ENCODE data around the gene BTBD9.
"Not testable (repeated sequence)": the region's sequence is repeated elsewhere in the genome, so short reads cannot be mapped to it uniquely, and the experiment has no call there.

The BTBD9 gene

GRCh38 chr6:38477680-38478260 is 162.0 kb downstream of the BTBD9 start:
- DNase-seq = no peak

DNA sequence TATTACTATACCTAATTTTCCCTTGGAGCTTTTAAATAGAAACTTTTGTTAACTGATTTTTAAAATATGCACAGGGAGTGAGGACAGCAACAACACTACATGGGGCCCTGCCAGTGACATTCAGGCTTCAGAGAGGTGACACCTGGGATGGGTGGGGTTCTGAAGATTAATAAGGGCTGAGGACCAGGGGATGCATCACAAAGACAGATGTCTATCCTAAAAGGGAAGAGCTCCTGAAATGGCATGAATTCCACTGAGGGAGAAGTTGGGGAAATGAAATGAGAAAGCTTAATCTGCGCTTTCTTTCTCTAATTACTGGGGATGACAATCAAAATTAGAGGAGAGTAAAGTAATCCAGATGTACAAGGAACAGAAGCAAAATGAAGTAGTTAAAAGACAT is 162.8 kb downstream of the BTBD9 start:
- DNase-seq = no peak

- DNase-seq = no peak
Measured at GRCh38 chr6:38476141-38476540, 163.6 kb downstream of the BTBD9 start.

GRCh38 chr6:38470548-38470947 is 169.2 kb downstream of the BTBD9 start:
- DNase-seq = no peak

GRCh38 chr6:38467566-38467965 is 172.2 kb downstream of the BTBD9 start:
- no peak for DNase-seq

DNA sequence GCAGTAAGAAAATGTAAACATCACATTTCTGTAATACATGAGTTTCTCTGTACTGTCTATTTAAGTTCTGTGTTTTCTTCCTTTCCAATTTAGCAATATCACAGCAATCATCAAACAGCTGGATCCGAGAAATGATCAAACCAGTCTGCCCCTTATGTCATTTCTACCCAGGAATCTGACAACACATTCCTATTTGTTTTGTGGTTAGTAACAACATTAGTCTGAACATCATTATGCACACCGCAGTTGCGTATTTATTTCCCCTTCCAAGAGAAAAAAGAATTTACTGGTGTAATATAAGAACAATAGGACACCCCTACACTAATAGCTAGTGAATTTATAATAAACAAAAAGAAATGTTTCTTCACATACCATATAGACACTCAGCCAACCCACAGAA is 179.5 kb downstream of the BTBD9 start:
- DNase-seq = no peak

GRCh38 chr6:38459291-38459690 is 180.4 kb downstream of the BTBD9 start:
- DNase-seq = no peak

GRCh38 chr6:38453861-38454260 is 185.9 kb downstream of the BTBD9 start:
- no peak for DNase-seq

DNA sequence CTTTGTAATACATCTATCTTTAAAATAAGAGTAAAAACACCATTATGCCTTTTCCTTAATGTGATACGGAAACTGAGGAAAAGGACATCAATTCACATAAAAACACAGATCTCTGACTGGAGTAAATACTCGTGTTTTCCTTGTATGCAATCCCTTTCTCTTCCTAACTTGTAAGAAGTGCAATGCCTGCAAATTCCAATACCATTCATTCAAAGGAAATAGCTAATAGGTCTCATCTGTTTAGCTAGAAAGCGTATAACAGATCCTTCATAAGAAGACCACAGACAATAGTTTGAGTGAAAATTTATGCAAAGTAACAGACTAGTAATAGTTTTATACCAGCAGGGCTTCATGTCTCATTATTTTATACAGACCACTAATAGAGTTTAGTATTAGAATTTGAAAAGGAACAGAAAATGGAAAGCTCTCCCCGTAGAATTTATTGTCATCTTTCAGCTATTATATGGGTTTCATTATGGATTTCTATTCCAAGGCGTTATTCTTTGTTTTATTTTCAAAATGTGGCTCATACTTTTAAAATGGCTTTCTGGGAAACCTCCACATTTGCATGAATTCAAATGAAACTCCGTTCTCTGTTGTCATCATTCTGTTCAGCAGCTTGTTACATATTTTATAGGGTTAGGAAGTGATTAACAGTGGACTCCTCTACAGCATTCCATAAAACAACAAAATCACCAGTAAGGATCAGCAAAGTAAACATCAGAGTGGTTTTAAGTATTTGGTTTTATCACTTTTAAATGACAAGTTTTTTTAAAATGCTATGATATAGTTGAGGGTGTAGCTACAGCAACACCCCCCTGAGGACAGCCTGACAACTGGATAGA is 186.7 kb downstream of the BTBD9 start:
- no peak for DNase-seq

- DNase-seq = no peak
Measured at GRCh38 chr6:38450717-38451116, 189.0 kb downstream of the BTBD9 start.

DNA sequence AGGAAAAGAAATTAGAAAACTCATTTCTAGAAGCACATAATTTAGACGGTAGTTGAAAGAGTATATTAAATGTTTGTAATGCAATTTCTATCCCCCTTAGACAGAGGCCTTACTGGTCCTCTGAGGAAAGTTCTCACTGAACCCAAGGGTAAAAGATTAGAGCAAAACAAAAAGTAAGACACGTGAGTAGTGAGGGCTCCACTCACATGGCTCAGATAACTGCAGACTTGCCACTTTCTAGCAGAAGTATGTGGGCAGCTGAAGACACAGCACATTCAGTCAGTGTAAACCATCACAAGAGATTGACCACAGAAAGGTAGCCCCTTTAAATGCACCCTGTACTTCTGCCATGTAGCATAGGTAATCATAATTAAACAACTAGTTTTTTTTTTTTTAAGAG is 193.8 kb downstream of the BTBD9 start:
- DNase-seq = no peak

GRCh38 chr6:38445336-38445735 is 194.4 kb downstream of the BTBD9 start:
- no peak for DNase-seq

GRCh38 chr6:38443352-38444144 is 196.2 kb downstream of the BTBD9 start:
- no peak for DNase-seq

DNA sequence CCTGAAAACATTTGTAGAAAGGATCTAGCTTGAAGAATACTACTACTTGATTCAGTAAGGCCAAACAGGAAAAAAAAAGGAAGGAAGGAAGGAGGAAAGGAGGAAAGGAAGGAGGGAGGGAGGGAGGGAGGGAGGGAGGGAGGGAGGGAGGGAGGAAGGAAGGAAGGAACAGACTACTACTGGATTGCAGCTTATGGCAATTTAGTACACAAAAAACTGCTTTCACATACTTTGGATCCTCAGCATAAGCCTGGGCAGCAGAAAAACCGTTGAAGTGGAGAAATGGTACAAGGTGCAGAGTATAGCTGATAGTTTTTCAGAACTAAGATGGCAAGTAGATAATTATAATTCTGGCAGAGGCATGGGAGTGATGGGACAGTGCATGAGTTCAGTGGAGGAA is 201.6 kb downstream of the BTBD9 start:
- DNase-seq = no peak

- no peak for DNase-seq
Measured at GRCh38 chr6:38436726-38437465, 202.8 kb downstream of the BTBD9 start.

GRCh38 chr6:38435330-38435729 is 204.4 kb downstream of the BTBD9 start:
- no peak for DNase-seq

GRCh38 chr6:38434051-38434450 is 205.7 kb downstream of the BTBD9 start:
- no peak for DNase-seq

DNA sequence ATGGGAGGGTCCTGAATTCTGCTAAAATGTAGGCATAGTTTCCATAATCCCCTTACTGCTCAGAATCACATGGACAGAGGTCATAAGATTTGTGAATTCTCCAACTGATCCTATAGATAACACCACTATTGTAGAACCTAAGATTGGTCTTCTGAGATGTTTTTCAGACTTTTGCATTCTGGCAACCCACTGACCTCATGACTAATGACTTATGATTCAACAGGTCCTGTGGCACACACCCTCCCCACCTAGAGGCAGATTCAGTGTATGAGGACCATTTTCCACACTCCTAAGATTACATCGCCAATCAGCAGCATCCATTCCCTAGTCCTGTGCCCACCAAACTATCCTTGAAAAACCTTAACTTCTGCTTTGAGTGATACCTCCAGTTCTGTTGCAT is 207.2 kb downstream of the BTBD9 start:
- DNase-seq = no peak

GRCh38 chr6:38432079-38432478 is 207.7 kb downstream of the BTBD9 start:
- no peak for DNase-seq

- no peak for DNase-seq
Measured at GRCh38 chr6:38429546-38429945, 210.2 kb downstream of the BTBD9 start.

DNA sequence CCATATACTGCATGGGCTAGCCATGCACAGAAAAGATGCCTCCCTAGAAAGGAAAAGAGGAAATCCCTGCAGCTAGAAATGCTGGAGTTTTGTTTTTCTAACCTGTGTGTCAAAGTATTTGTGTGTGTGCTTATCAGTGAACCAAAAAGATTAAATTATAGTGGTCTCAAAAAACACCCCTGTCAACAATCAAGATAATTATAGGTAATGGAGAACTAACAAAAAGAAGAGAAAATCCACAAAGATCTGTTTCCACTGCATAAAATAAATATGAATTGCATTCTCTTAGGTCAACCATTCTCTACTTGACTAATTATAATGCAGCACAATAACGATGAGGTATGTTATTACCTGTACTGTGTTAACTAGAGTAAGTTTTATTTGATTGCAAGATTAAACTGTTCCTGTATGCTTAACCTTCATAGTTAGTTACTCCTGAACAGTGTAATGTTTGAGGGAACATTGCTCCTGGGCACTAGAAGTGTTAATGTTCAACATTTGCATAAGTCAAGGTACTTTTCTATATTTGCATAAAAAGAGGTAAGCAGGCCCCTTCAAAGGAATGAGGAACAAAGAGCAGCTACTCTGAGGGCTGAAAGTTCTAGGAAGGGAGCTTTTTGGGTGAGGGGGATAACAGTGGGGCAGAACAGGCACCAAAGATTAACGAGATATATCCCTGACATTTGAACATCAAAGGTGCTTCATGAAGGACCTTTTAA is 212.1 kb downstream of the BTBD9 start:
- DNase-seq = no peak

DNA sequence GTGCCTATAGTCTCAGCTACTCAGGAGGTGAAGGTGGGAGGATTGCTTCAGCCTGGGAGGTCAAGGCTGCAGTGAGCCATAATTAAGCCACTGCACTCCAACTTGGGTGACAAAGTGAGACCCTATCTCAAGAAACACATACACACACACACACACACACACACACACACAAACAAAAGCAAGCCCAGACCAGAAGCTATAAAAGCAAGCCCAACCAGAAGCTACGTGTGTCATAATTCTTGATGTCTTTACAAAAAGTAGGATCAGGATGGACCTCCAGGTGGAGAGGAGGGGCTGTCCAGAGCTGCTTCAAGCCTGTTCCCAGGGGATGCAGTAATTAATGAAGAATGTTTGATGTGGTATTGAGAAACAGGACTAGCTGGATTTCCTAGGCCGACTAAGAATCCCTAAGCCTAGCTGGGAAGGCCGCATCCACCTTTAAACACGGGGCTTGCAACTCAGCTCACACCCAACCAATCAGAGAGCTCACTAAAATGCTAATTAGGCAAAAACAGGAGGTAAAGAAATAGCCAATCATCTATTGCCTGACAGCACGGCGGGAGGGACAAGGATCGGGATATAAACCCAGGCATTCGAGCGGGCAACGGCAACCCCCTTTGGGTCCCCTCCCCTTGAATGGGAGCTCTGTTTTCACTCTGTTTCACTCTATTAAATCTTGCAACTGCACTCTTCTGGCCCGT is 213.8 kb downstream of the BTBD9 start:
- DNase-seq = not testable (repeated sequence)
